Stimulated activated CD4-positive, alpha-beta T cell treated with anti-CD3 and anti-CD28 coated beads, Interleukin-4, amount 100 ng/mL, for 1 hour (primary cell): Measurements from ENCODE around the gene TMEM167B.
"Not testable (repeated sequence)": the region's sequence is repeated elsewhere in the genome, so short reads cannot be mapped to it uniquely, and the experiment has no call there.

Experiments
- DNase-seq: peaks from one replicate; pipeline ENCODE4 v3.0.0-alpha.2; 2020

The TMEM167B gene

DNA sequence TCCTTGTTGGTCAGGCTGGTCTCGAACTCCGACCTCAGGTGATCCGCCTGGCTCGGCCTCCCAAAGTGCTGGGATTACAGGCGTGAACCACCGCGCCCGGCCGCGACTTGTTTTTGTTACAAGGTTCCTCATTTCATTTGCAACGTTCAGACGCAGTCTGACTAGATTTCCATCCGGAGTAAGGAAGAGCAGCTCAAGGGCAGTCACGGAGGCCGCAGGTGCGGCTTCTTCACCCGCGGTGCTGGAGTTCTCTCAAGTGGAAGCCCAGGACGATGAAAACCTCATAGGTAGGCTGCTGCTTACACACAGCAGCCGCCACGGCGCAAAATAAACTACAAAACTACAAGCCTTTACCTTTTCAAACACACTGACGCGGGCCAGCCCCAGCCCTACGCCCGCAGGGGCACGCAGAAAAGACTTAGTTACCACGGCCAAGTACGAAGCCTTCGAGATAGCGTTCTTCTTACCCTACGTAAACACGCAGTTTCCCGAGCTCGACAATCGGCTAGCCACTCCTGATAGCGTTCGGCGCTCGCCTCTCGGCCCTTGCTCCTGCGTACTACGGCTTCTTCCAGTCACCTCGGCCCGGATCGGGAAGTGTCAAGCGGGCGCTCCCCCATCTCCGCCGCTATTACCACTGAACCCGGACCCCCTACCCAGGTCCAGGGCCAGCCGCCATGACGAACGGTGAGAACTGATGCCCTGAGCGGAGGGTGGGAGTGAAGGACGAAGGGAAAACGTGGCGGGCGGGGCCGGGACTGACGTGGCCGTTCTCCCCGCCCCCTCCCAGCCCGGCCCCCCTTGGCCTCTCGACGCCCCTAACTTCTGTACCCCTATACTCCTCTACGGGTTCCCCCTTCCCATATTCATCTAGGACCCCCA is at the start of gene TMEM167B:
Gene TMEM167B (plus strand): TSS at position 569 of the 882 bp plus-strand sequence. CDS start 109 bp downstream, at position 678.
- peak; percentile 86 for DNase-seq

DNA sequence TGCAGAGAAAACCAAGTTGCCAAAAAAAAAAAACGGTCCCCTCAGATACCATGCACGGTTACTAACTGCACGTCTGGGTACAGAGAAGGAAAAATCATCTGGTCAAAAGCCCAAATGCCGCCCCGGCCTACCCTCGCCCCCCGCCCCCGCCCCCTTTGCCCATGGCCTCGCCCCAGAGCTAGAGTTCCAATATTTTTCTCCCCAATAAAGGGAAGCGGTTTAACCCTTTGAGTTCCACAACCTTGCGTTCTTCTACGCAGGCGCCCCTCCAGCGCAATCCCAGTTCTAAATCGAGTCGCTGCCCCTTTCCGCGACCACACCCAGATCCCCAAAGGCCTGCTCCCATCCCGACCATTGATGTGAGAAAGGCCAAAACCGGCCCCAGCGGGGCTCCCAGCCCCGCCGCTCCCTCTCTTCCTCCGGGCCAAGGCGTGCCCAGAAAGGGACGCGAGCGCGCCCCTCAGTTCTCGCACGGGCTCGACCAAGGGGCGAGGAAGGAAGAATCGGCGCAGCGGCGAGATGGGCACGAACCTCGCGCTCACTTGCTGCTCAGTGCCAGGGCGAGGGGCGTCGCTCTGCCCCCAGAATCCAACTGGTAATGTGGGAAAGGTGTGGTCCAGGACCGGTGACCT is 49.5 kb upstream of the TMEM167B start:
- DNase-seq: peak; percentile 30

- peak; percentile 93 for DNase-seq
Observed at GRCh38 chr1:109041621-109042468, 48.7 kb upstream of the TMEM167B start, which contains the start of gene WDR47. Gene WDR47 (minus strand): TSS chr1:109042102. CDS start chr1:109023512, 18,590 bp downstream.

DNA sequence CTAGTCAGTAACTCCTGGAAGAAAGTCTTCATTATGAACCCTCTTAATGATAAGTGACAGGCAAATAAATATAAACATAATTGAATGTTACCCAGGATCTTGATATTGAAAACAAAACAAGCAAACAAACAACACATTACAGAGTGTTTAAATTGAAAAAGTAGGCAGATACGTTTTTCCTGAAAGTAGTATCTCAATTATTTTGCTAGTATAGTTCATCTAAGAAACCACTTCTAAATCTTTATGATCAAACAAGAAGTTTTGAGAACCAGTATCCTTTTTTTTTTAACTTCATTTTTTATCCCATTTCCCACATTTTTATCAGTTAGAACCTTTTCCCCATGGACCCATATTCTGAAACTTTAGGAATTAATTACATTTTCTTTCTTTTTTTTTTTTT is 45.0 kb upstream of the TMEM167B start:
- DNase-seq: no peak

DNA sequence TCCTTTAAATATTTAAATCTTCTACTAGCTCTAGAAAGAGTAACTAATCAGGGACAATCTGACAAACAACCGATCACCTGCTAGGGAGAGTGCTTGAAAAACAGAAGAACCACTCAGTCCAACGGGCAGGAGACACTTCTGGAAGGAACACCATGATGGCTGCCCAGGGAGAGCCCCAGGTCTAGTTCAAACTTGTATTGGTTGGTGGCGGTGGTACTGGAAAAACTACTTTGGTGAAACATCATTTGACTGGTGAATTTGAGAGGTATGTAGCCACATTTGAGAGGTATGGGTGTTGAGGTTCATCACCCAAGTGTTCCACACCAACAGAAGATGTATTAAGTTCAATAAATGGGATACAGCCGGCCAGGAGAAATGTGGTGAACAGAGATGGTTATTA is 43.9 kb upstream of the TMEM167B start:
- DNase-seq: no peak

DNA sequence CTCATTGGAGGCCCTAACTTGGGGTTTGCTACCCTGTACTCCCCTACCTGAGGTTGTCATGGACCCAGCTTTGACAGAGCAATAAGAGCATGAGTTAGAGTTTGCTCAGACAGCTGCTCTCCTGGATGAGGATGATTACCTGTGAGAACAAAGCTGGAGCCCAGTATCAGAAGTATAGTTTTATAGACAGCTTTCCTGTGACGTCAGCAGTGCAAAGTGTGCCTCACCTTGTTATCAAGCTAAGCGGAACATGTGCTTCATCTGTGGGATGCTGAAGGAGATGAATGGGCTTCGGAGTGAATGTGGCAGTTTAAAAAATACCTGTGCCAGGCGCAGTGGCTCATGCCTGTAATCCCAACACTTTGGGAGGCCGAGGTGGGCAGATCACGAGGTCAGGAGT is 43.2 kb upstream of the TMEM167B start:
- DNase-seq: no peak

GRCh38 chr1:109048335-109048734 is 42.2 kb upstream of the TMEM167B start:
- no peak for DNase-seq

DNA sequence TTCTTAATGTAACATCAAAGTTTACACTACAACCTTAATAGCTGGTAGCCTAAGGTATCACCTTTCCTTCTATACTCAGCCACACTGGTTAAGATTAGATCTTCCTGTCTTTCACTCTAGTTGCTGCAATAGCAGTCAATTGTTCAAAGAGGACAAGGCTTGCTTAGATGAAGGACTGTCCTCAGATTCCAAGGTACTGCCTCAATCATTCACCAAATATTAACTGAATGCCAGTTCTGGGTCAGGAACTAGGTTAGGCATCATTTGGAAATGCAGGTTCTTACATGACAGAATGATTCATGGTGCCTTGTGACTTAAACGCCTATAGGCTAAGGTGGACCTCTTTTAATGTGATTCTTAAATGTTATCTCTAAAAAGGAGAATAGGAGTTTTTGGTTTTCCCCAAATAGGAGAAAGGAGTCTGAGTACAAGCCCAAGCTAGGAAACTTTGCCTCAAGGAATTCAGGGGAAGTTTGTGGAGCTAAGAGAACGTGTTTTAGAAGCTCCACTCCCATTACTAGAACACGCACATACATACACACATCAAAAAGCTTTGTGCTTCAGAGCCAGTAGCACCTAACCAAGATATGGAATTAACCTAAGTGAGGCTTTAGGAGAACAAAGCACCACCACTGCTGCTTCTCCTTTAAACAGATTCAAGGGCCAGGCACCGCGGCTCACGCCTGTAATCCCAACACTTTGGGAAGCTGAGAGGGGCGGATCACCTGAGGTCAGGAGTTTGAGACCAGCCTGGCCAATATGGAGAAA is 40.2 kb upstream of the TMEM167B start:
- DNase-seq: no peak

DNA sequence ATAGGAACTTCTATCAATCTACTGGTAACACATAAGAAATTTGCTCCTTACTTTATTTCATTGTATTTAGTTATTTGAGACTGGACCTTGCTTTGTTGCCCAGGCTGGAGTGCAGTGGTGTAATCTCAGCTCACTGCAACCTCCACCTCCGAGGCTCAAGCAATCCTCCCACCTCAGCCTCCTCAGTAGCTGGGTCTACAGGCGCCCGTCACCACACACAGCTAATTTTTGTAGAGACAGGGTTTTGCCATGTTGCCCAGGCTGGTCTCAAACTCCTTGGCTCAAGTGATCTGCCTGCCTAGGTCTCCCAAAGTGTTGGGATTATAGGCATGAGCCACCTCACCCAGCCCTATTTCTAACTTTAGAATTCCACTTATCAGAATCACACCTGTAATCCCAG is 38.4 kb upstream of the TMEM167B start:
- DNase-seq: not testable (repeated sequence)

- no peak for DNase-seq
Observed at GRCh38 chr1:109056064-109056463, 34.5 kb upstream of the TMEM167B start.

DNA sequence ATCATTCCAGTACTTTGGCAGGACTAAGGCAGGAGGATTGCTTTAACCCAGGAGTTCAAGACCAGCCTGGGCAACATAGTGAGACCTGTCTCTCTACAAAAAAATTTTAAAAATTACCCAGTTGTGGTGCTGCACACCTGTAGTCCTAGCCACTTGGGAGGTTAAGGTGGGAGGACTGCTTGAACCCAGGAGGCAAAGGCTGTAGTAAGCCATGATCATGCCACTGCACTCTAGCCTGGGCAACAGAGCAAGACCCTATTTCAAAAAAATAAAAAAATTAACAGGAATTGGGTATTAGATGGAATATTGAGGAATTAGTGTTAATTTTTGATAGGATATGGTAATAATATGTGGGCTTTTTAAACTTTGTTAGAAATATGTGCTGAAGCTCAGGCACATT is 31.5 kb upstream of the TMEM167B start:
- DNase-seq: no peak

- DNase-seq: no peak
Observed at GRCh38 chr1:109060707-109061106, 29.9 kb upstream of the TMEM167B start.

GRCh38 chr1:109061183-109061582 is 29.4 kb upstream of the TMEM167B start:
- DNase-seq: no peak

DNA sequence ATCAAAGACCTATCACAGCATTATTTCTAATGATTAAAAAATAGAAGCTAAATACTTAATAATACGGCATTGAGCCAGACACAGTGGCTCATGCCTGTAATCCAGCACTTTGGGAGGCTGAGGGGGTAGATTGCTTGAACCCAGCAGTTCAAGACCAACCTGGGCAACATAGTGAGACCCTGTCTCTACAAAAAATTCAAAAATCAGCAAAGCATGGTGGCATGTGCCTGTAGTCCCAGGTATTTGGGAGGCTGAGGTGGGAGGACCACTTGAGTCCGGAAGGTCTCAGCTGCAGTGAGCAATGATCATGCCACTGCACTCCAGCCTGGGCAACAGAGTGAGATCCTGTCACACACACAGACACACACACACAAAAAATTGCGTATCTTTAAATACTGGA is 25.4 kb upstream of the TMEM167B start:
- DNase-seq: no peak

- DNase-seq: no peak
Observed at GRCh38 chr1:109067883-109068282, 22.7 kb upstream of the TMEM167B start.

DNA sequence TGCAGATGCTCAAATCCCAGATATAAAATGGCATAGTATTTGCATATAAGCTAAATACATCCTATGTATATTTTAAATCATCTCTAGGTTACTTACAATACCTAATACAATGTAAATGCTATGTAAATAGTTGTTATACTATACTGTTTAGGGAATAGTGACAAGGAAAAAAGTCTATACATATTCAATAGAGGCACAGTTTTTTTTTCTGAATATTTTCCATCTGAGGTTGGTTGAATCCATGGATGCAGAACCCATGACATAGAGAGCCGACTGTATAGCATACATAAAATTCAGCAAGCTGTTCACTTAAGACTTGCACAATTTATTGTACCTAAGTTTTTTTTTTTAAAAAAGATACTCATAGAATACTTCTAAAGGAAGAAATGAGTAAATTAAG is 21.3 kb upstream of the TMEM167B start:
- DNase-seq: no peak

- peak; percentile 85 for DNase-seq
Observed at GRCh38 chr1:109075531-109076490, 14.8 kb upstream of the TMEM167B start, which contains the start of gene TAF13. Gene TAF13 (minus strand): TSS chr1:109076003. CDS start chr1:109075947, 56 bp downstream.

DNA sequence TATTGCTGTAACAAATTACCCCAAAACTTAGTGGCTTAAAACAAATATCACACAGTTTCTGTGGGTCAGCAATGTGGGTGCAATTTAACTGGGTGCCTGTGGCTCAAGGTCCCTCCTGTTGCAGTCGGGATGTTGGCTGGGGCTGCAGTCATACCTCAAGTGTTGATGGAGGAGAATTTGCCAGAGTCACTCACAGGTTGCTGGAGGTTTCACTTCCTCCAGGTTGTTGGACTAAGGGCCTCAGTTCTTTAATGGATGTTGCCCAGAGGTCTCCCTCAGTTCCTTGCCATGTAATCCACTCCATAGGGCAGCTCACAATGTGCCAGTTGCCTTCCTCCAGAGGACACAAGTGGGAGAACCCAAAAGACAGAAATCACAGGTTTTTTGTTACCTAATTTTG is 12.2 kb upstream of the TMEM167B start:
- no peak for DNase-seq

DNA sequence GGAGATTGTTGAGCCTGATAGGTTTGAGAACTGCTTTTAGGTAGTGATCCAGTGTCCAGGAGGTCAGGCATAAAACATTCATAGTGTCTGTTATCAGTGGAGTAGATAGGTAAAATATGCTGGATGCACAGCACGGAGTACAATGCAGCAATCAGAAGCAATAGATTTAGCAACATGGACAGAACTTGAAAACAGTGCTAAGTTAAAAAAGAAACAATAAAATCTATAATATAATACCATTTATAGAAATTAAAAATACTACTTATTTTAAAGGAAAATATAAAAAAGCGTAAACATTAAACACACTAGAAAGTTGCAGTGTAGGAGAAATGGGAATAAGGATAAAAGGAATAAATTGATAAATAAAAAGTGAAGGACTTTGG is 11.3 kb upstream of the TMEM167B start:
- DNase-seq: no peak

DNA sequence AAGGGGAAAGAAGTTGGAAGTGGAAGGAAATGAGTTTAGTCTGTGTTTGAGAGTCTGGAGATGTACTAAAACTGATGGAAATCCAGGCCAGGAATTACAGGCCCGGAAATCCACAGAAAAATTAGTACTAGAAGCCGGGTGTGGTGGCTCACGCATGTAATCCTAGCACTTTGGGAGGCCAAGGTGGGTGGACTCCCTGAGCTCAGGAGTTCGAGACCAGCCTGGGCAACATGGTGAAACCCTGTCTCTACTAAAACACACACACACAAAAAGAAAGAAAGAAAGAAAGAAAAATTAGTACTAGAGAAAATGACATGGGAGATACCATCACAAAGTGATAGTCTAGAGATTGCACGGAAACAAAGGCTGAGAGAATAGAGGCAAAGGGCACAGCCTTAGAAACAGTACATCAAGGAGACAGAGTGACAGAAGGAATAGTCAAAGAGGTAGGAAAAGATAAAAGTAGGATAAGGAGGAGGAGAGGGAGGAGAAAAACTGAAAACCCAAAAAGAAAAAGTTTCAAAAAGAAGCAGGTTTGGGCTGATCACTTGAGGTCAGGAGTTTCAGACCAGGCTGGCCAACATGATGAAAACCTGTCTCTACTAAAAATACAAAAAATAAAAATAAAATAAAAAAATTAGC is 10.0 kb upstream of the TMEM167B start:
- no peak for DNase-seq

DNA sequence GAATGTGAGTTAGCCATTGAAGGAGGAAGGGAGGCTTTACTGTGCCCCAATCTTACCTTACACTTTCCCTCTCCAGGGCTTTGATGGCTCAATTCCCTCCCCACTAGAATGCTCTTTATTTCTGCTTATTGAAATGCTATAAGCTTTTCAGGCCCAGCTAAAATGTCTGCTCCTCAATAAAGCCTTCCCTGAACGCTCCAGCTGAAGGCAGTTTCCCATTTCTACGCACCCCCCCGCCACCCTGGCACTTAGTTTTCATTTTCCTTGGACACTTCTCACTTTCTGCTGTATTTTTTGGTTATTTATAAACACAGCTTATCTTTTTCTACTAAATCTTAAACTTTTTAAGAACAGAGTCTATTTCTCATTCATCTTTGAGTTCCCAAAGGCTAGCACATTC is 7.1 kb upstream of the TMEM167B start:
- no peak for DNase-seq
